WTC11 (cell line): Measurements from ENCODE around the gene LHX2.

Experiments used
- E2F4 ChIP-seq: sonication (generic); formaldehyde crosslinking; IDR thresholded peaks from 2 replicates; pipeline ENCODE4 v1.8.1; 2022; ENCODE audit warnings: low read depth, mild to moderate bottlenecking, moderate library complexity, missing genetic modification reagents, borderline replicate concordance
- IRF1 ChIP-seq: sonication (generic); formaldehyde crosslinking; IDR thresholded peaks from 2 replicates; pipeline ENCODE4 v1.8.0; 2023; ENCODE audit warnings: missing genetic modification reagents
- JUN ChIP-seq: sonication (generic); formaldehyde crosslinking; IDR thresholded peaks from 2 replicates; pipeline ENCODE4 v1.8.0; 2023; ENCODE audit warnings: mild to moderate bottlenecking, missing genetic modification reagents
- KAT7 ChIP-seq: sonication (generic); formaldehyde crosslinking; IDR thresholded peaks from 2 replicates; pipeline ENCODE4 v1.8.1; 2023; ENCODE audit warnings: missing genetic modification reagents, mild to moderate bottlenecking, borderline replicate concordance
- RELA ChIP-seq: sonication (generic); formaldehyde crosslinking; IDR thresholded peaks from 2 replicates; pipeline ENCODE4 v1.8.1; 2022; ENCODE audit warnings: missing genetic modification reagents, mild to moderate bottlenecking, borderline replicate concordance
- SP1 ChIP-seq: sonication (generic); formaldehyde crosslinking; conservative IDR thresholded peaks from 2 replicates; pipeline ENCODE4 v1.8.1; 2022; ENCODE audit warnings: missing genetic modification reagents
- USF1 ChIP-seq: sonication (generic); formaldehyde crosslinking; IDR thresholded peaks from 2 replicates; pipeline ENCODE4 v1.8.0; 2022; ENCODE audit warnings: mild to moderate bottlenecking, missing genetic modification reagents
- ZNF416 ChIP-seq: fragments of 250-450 bp; sonication (Bioruptor Pico); IDR thresholded peaks from 2 replicates; pipeline ENCODE4 v1.9.0; 2021; ENCODE audit warnings: mild to moderate bottlenecking, inconsistent platforms
- ZNF423 ChIP-seq: fragments of 250-450 bp; sonication (Bioruptor Pico); IDR thresholded peaks from 2 replicates; pipeline ENCODE4 v2.1.2; 2022; ENCODE audit warnings: mild to moderate bottlenecking, moderate library complexity
- TF ChIP-seq, protein P1 (sequence below): fragments of 200-600 bp; IDR thresholded peaks from 2 replicates; pipeline ENCODE4 v1.8.0; 2022; ENCODE audit warnings: antibody characterized with exemption
- TF ChIP-seq, protein P2 (sequence below): sonication (generic); formaldehyde crosslinking; IDR thresholded peaks from 2 replicates; pipeline ENCODE4 v1.8.1; 2023; ENCODE audit warnings: mild to moderate bottlenecking, missing genetic modification reagents, borderline replicate concordance

GRCh38 chr9:124017929-124018729 is 6.6 kb downstream of the LHX2 start:
- no peak for TF ChIP-seq RELA (CRISPR knock-in tag)
- TF ChIP-seq, protein P1, sequence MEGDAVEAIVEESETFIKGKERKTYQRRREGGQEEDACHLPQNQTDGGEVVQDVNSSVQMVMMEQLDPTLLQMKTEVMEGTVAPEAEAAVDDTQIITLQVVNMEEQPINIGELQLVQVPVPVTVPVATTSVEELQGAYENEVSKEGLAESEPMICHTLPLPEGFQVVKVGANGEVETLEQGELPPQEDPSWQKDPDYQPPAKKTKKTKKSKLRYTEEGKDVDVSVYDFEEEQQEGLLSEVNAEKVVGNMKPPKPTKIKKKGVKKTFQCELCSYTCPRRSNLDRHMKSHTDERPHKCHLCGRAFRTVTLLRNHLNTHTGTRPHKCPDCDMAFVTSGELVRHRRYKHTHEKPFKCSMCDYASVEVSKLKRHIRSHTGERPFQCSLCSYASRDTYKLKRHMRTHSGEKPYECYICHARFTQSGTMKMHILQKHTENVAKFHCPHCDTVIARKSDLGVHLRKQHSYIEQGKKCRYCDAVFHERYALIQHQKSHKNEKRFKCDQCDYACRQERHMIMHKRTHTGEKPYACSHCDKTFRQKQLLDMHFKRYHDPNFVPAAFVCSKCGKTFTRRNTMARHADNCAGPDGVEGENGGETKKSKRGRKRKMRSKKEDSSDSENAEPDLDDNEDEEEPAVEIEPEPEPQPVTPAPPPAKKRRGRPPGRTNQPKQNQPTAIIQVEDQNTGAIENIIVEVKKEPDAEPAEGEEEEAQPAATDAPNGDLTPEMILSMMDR = no peak
- no peak for TF ChIP-seq ZNF416
- TF ChIP-seq, protein P2, sequence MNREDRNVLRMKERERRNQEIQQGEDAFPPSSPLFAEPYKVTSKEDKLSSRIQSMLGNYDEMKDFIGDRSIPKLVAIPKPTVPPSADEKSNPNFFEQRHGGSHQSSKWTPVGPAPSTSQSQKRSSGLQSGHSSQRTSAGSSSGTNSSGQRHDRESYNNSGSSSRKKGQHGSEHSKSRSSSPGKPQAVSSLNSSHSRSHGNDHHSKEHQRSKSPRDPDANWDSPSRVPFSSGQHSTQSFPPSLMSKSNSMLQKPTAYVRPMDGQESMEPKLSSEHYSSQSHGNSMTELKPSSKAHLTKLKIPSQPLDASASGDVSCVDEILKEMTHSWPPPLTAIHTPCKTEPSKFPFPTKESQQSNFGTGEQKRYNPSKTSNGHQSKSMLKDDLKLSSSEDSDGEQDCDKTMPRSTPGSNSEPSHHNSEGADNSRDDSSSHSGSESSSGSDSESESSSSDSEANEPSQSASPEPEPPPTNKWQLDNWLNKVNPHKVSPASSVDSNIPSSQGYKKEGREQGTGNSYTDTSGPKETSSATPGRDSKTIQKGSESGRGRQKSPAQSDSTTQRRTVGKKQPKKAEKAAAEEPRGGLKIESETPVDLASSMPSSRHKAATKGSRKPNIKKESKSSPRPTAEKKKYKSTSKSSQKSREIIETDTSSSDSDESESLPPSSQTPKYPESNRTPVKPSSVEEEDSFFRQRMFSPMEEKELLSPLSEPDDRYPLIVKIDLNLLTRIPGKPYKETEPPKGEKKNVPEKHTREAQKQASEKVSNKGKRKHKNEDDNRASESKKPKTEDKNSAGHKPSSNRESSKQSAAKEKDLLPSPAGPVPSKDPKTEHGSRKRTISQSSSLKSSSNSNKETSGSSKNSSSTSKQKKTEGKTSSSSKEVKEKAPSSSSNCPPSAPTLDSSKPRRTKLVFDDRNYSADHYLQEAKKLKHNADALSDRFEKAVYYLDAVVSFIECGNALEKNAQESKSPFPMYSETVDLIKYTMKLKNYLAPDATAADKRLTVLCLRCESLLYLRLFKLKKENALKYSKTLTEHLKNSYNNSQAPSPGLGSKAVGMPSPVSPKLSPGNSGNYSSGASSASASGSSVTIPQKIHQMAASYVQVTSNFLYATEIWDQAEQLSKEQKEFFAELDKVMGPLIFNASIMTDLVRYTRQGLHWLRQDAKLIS = no peak
- TF ChIP-seq E2F4 (CRISPR knock-in tag) = no peak
- no peak for TF ChIP-seq SP1 (CRISPR knock-in tag)
- no peak for TF ChIP-seq KAT7 (CRISPR knock-in tag)
- TF ChIP-seq IRF1 (CRISPR knock-in tag) = no peak
- TF ChIP-seq USF1 (CRISPR knock-in tag) = no peak
- TF ChIP-seq JUN (CRISPR knock-in tag) = no peak
- TF ChIP-seq ZNF423 (CRISPR knock-in tag) = no peak
